Measurements from ENCODE around the gene KRT80.
"Not testable (repeated sequence)": the region's sequence is repeated elsewhere in the genome, so short reads cannot be mapped to it uniquely, and the experiment has no call there.

Gene KRT80

DNA sequence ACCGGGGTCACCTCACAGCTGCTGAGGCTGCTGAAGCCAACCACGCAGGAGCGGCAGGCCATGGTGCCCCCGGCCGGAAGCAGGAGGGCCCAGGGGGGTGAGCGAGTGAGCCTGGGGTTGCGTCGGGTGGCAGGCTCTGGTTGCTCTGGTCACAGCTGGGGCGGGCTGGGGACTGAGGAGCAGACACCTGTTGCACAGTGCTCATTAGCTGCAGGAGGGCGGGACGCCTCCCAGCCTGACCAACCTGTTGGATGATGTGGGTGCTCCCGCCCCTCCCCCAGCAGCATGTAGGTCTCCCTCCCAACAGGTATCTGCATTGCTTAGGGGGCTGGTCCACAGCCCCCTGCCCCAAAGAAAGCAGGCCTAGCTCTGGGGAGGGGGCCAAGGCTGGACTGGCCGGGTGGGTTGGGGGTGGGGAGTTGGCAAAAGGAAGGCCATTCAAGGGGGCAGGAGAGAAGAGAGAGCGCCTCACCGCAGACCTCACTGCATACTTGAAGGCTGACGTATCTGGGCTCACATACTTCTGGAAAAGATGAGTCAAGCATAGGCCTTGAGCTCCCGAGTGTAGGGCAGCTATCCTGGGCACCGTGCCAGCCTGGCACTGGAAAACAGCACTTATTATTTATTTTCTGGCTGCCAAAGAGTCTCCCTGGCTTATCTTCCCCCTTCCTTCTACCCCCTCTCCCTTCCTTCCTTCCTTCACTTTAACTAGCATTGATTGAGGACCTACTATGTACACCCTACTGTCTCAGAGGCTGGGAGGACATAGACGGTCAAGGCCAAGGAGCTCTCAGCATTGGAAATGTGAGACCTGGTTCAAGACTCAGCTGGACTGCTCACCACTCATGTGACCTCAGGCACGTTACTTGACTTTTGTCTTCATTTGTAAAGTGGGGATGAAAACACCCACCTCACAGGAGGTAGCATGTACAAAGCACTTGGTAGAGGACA, at the start of gene KRT80:
KRT80 (minus strand) TSS at position 174 of the 951 bp plus-strand sequence; CDS start at position 62, 112 bp downstream.
- no peak for DNase-seq (ENCODE audit: low spot score)

DNA sequence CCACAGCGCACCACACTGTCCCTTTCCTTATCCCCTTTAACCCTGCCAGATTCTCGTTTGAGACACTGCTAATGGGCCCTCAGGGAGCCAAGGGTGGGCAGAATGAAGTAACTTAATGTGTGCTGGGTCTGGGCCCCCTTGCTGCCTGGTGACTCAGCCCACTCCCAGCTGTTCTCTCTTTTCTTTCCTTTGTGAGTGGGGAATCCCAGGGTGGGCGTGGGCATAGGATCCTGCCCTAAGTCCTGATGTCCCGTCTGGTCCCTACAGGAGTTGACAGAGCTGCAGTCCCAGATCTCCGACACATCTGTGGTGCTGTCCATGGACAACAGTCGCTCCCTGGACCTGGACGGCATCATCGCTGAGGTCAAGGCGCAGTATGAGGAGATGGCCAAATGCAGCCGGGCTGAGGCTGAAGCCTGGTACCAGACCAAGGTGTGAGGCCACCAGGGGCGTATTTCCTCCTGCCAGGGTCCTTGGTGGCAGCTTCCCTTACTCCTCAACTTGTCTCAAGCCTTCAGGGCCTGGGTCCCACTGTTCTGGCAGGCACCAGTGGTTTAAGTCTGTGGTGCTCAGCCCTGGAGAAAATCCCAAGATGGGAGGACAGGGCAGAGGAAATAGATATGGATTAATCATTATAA, 49.5 kb upstream of the KRT80 start:
- peak; percentile 17 for DNase-seq (ENCODE audit: low spot score)

DNA sequence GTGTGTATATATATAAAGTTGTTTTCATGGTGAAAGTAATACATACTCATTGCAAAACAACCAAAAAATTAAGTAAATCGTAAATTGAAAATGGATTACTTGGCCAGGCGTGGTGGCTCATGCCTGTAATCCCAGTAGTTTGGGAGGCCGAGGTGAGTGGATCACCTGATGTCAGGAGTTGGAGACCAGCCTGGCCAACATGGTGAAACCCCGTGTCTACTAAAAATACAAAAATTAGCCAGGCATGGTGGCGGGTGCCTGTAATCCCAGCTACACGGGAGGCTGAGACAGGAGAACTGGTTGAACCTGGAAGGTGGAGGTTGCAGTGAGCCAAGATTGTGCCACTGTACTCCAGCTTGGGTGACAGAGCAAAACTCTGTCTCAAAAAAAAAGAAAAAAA, 48.4 kb upstream of the KRT80 start:
- not testable (repeated sequence) for DNase-seq (ENCODE audit: low spot score)

DNA sequence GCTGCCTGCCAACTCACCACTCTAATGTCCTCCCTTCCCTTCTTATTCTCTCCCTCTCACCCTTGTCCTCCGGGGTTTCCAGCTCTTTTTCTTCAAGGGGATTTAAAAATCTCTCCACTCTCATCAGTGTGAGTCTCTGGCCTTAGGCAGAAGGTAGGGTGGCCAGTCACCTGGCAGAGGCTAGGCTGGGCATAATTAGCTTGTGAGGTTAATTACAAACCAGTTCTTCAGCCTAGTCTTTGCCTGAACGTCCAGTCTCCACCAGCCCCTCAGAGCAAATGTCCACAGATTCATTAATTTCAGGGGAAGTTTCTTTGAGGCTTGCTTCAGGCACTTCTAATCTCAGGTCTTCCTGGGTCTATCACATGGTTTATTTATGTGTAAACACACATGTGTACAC, 48.0 kb upstream of the KRT80 start:
- DNase-seq (ENCODE audit: low spot score), result no peak

DNA sequence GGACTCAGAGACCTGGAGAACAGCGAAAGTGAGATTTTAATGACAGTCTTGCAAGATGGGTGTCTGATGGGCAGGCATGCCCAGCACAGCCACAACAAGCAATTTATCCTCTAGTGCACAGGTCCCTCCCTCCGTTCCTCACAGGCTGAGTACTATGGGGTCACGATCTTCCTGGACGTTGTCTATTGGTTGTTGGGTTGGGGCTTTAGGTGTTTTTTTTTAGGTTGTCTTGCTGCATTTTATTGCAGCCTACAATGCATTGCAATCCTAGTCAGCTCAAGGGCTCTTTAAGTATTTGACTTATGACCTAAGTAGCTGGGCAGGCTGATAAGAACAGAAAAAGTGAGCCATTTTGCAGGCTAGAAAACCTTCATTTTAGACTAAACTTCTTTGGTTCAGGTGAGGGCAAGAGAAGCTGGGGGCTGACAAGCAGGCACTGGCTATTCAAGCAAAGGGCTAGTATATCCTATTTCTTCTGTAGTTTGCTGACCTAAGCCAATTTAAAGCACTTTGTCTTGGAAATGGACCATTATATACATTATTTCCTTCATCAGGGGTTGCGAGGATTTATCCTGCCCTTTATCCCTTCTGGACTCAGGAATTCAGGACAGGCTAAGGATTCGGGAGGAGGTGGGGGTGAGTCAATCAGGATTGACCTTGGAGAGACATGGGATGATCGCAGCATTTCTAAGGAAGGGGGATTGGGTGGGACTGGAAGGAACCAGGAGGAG, 47.3 kb upstream of the KRT80 start:
- no peak for DNase-seq (ENCODE audit: low spot score)

DNA sequence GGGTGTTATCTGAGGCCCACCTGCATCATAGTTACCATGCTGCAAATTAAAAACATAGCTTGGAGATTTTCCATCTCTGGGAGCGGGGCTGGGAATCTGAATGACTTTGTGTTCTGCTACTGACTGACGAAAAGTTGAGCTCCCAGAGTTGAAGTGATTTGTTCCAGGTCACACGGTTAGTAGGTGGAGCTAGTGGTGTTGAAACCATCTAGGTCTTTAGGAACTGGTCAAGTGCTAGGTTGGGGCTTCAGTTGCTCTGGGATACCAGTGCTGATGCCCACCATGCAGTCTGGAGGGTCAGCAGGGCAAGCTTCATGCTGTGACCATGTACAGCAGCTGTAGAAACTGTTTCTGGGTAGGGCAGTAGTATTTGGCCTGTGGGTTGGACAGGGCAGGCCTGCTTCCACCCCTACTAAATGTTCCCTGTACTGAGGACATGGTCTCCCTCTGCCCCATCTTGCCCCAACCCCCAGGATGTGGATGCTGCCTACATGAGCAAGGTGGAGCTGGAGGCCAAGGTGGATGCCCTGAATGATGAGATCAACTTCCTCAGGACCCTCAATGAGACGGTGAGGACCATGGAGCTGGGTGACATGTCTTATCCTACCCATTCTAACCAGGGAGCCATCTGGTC, 46.5 kb upstream of the KRT80 start:
- DNase-seq (ENCODE audit: low spot score), result no peak

DNA sequence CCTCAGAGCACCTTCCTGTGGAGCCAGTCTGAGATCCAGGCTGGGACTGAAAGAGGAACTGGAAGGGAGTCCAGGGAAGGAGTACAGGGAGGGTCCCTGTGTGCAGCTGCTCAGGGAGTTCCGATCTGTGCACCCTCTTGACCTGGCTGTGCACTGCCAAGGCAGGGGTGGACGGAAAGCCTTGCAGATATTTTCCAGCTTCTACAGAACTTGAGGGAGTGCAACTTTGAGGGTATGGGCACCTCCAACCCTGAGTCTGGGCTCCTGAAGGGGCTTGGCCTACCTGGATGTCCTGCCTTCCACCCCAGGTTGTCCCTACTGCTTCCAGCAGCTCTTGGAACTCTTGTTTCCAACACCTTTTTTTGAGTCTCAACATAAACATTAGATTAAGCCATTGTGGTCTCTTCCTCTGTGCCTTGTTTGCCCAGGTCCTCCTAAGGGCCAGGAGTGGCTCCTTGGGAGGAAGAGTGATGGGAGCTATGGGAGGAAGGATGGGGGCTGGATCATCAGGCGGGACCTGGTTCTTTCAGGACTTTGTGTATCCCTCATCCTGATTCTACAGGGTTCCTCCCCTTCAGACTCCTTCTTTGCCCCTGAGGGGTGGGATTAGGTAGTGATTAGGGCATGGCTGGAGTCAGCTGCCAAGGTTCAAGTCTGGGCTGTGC, 44.7 kb upstream of the KRT80 start:
- DNase-seq (ENCODE audit: low spot score), result no peak

DNA sequence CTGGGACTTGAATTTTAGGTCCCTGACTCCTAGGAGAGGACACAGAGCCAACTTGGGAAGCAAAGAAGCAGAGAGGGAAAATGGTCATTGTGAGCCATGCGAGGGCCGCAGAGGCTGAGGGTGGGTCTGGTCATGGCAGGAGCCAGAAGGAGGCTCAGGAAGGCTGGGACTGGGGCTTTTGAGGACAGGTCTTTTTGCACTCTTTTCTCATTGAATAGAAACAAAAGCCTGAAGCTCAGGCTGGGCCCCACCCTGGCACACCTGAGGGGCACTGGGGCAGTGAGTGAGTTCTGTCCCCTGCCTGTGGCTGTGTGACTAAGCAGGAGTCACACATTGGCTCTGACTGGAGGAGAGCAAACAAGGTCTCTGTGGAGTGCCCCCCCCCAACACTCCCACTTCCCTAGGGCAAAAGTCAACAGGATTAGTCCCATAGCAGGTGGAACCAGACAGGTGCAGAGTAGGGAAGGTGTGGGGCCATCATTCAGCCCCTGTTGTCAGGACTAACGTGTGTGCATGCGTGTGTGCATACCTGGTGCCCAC, 44.1 kb upstream of the KRT80 start:
- DNase-seq (ENCODE audit: low spot score), result no peak

DNA sequence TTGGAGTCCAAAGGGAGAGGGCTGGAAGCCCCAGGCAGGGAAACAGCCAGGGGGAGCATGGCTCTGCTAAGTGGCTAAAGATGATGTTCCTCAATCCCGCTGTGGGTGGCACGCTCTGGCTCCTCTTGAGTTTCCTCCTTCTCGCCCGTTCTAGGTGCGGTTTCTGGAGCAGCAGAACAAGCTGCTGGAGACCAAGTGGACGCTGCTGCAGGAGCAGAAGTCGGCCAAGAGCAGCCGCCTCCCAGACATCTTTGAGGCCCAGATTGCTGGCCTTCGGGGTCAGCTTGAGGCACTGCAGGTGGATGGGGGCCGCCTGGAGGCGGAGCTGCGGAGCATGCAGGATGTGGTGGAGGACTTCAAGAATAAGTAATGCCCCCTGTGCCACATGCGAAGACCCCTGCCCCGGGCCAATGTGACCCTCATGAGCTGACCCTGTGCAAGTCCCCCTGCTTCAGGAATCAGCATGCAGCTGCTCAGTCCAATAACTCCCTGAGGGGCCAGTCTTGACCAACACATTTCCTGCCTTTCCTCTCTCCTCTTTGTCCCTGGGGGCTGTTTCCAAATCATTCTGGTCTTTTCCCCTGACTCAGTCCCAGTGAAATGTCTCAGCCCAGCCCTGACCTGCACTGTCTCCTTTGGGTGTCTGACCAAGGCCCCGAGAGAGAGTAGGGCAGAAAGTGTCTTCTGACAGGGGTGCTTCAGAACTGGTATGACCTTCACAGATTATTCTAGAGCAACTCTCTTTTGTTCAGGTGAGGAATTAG, 43.4 kb upstream of the KRT80 start:
- no peak for DNase-seq (ENCODE audit: low spot score)

DNA sequence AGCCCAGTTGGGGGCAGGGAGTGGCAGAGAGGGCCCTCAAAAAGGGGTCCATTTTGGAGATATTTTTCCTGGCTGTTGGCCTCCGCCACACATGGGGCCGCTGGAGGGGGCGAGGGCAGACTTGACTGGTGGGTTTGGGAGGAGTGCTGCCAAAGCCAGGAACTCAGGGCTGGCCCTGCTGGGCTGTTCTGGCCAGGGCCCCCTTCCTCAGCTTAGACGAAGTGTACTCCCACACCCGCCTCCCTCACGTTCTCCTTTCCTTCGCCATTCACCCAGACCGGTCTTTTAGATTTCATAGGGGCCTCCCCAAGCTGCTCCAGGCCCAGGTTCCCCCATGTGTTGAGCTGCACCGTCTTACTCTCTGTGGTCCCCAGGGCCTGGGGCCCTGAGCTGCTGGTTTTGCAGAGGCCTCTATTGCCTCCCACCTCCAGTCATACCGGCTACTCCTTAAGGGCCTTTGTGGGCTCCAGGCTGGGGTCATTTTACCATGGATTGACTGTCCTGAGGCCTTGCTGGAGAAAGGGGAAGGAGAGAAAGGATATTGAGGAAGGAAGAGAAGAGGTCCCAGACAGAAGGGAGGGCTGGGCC, 42.5 kb upstream of the KRT80 start:
- DNase-seq (ENCODE audit: low spot score), result no peak

DNA sequence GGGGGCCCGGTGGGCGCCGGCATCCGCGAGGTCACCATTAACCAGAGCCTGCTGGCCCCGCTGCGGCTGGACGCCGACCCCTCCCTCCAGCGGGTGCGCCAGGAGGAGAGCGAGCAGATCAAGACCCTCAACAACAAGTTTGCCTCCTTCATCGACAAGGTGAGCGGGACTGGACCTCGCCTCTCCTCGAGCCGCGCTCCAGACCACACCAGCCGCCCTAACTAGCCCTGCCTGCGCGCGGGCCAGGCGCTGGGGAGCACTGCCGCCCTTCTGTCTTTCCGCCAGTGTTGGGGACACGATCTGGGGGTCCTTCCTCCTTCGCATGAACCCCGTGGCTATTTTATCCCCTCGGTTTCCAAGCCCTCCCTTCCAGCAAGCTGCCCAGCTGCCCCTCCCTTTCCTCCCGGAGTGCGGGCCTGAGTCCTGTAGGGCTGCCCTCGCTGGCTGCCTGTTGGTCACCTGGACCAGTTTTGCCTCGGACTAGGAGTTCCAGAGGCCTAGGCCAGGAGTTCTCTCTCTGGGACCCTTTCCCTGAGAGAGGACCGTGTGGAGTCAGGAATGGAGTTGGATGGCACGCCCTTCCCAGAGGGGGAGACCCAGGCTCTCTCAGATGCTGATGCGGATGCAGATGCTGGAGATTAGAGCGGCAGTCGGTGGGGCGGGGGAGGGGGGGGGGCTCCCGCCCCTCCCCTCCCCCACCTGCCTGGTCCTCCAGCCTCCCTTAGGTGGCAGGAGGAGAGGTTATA, 41.8 kb upstream of the KRT80 start:
- DNase-seq (ENCODE audit: low spot score), result no peak

DNA sequence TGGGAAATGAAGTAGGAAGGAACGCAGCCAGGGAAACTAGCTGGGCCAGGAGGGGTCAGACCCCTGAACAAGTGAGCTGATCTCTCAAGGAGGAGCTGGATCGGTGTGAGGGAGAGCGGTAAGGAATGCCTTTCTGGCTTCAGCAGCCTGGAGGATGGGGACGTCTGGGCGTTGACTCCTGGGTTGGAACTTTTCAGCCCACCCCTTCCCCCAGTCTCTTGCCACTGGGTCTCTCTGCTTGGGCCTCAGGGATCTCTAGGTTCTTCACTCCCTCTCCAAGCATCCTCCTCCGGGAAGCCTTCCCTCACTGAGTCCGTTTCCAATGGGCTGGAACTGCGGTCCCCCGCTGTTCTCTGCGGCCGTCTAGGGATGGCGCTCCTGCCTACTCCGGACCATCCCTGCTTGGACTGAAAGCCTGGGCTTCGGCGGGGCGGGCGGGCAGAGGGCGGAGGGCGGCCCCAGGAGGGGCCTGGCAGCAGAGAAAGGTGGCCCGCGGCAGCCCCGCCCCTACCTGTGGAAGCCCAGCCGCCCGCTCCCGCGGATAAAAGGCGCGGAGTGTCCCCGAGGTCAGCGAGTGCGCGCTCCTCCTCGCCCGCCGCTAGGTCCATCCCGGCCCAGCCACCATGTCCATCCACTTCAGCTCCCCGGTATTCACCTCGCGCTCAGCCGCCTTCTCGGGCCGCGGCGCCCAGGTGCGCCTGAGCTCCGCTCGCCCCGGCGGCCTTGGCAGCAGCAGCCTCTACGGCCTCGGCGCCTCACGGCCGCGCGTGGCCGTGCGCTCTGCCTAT, 41.1 kb upstream of the KRT80 start, which contains the start of gene KRT7:
KRT7 (plus strand) TSS at position 570 of the 788 bp plus-strand sequence; CDS start at position 624, 54 bp downstream.
- no peak for DNase-seq (ENCODE audit: low spot score)

DNA sequence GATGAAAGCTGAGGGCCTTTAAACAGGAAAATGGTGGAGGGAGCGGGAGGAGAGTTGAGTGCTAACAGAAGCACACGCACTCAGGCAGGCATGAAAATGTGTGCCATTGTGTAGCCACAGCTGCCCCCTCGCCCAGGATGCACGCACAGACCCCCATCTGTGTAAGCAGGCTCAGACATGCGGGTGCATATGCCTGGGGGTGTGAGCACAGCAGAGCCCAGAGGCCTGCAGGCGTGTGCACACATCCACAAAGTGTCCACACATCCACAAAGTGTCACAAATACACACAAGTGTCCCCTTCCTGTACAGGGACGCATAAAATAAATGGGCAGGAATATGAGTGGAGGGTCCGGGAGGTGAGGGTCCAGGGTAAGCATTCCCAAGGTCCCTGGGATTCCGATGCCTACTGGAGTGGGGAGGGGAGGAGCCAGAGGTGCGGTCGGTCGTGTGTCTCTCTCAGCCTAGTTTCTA, 40.4 kb upstream of the KRT80 start:
- no peak for DNase-seq (ENCODE audit: low spot score)

DNA sequence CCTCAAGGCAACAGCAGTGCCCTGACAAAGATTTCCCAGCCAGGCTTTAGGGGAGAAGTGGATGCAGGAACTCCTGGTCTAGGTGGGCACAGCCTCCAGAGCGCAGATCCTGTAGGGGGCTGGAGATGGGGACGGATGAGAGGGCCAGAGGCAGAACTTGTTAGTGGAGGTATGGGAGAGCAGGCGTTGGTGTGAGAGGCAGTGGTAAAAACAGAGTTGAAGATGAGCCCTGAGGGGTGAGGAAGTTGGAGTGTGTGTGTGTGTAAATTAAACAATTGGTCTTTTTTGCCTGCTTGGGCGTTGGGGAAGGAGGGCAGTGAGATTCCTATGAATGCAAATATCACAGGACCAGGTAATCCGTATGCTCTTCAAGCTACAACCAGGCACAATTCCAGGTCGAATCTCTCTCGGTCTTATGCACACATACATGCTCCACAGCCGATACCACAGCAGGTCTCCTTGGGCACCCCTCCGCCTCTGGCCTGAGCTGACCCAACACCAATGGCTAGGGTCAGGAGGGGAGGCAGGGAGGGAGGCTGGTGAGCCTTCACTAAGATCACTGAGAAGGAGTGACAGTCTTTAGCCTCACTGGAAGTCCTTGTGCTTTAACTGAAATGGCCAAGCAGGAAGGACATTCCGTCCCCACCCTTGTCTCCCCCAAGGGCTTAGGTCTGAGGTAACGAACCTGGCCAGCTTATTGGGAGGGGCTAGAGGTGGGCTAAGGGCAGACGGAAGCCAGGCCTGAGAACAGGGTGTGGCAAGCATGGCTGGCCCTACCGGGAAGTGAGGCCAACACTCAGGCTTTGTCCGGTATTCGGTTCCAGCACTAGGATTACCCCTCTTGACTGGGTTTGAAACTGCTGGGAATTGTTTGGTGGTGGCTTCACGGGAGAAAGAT, 39.7 kb upstream of the KRT80 start:
- DNase-seq (ENCODE audit: low spot score), result no peak

DNA sequence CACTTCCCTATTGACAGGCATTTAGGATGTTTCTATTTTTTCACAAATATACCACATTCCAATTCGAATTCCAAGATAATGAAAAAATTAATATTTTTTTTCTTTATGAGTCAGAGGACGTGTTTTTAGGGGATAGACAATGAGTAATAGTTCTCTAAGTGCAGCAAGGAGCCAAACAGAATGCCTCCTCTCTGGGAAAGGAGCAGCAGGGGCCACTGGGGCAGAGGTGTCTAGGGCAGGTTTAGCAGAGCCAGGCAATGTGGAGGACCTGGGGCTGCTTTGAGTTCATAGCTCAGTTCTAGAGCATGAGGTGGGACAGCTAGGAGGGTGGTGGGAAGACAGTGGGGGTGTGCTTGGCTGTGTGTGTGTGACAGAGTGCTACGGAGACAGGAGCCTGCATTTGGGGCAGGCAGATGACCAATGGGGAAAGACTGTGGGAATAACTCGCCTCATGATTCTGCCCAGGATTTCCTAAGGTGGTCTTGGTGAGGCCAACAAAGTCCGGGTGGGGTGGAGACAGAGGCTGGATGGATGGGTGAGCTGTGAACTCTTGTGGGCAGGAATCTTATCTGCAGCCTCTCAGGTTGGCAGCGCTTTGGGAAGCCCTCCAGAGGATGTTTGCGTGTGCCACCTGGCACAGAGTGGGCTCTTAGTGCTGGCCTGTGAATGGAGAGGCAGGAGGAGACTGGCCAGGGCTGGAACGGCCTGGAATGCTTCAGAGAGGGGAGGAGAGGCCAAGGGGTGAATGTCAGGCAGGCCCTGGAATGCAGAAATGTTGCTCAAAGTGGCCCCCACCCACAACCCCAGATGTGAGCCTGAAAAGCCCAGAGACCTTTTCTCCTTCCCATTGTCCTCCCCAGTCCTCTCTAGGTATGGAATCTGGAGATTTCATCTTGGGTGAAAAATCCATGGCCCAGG, 38.8 kb upstream of the KRT80 start:
- DNase-seq (ENCODE audit: low spot score), result no peak

DNA sequence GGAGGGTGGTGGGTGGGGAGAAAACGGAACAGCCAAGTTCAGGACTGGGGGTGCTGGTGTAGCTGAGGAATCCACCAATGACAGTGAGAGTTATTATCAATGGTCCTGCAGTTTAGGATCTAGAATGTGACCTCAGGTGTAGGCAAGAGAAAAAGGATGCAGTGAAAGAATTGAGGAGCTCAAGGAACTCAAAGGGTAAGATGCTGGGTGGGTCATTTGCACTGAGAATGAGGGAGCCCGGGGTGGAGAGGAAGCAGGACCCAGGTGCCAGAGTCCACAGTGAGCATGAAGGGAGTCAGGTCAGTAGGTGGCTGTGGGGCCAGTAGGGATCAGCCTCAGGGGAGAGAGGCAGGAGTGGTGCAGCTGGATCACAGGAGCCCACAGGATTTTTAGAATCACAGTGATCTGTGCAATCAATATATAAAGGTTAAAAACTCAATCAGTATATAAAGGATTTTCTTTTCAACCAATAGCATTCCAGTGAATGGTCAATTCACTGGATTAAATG, 38.1 kb upstream of the KRT80 start:
- no peak for DNase-seq (ENCODE audit: low spot score)
